C1 segment of cervical spinal cord (tissue), 14 donors: ENCODE measurements around the gene CMC4.

Experiments
- DNase-seq, 14 donors: peaks; one replicate each; lab custom pipeline; 2025; lab: John Stamatoyannopoulos, UW

Gene CMC4, protein sequence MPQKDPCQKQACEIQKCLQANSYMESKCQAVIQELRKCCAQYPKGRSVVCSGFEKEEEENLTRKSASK

DNA sequence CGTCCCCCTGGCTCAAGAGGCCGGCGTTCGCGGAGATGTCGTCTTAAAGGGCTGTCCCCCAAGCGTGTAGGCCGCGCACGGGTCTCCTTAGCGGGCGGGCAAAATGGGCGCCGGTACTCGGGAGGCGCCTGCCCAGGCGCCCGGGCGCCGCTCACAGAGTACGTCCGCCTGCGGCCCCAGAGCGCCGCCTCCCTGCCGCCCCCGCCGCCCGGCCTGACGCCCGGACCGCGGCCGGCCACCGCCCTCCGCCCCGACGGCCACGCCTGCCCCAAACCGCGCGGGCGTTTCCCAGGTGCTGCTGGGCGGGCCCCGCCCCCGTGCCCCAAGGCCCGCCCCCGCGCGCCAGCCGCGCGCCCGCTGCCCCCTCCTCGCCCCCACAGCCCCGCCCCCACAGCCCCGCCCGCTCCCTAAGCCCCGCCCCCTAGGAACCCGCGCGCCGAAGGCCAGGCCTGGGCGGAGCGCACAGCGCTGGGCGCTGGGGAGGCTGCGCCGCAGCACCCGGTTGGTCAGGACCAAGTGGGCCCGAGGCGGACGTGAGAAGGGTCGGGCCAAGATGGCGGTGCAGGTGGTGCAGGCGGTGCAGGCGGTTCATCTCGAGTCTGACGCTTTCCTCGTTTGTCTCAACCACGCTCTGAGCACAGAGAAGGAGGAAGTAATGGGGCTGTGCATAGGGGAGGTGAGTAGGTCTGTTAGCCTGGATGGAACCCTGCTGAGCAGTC lies at the start of gene CMC4, which contains the start of the genes BRCC3 and MTCP1:
Gene CMC4, minus strand, starts transcription at position 162 of the 719 bp plus-strand sequence. CDS start 7,113 bp downstream, outside the sequence.
Gene BRCC3, plus strand, starts transcription at position 534 of the 719 bp plus-strand sequence. Its CDS starts 20 bp downstream, at position 554.
Gene MTCP1, minus strand, starts transcription at position 162 of the 719 bp plus-strand sequence. CDS start 5,126 bp downstream, outside the sequence.
- DNase-seq: peak in 13 of 14 donors; percentile 8 to 82 (median 65)

DNA sequence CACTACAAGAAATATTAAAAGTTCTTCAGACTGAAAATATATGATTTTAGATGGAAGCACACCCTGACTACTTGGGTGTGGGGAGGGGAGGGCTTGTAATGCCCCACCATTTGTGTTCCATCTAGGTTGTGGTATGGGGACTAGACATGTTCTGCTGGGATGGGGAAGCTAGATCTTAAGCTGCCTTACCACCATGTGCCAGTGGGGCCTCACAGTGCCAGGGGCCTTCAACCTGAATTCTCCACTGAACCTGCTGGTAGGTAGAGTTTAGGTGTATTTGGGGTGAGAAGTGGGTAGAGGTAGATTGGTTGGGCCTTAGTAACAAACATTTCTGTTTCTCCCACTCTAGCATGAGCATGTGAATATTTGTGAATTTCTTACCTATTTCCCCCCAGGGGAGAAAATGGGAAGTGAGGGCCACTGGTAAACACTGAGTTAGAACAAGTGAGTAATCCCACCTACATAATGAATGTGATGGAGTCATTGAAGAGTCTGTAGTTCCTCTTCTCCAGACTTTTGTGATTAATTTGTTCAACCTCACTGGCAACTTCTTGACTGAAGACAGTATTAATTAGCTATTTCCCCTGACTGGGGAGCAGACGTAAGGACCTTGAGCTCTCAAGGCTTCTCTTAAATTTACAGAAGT lies 44.4 kb upstream of the CMC4 start:
- DNase-seq: no peak

DNA sequence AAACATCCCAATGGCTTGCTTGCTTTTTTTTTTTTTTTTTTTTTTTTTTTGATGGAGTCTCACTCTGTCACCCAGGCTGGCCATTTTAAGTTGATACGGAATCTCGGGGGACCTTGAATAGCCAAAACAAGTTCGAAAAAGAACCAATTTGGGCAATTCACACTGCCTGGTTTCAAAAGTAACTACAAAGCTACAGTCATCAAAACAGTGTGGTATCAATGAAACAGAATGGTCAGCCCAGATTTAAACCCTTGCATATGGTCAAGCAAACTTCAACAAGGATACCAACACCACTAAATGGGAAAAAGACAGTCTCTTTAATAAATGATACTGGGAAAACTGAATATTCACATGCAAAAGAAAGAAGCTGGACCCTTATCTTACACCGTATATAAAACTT lies 42.2 kb upstream of the CMC4 start:
- DNase-seq: no peak

DNA sequence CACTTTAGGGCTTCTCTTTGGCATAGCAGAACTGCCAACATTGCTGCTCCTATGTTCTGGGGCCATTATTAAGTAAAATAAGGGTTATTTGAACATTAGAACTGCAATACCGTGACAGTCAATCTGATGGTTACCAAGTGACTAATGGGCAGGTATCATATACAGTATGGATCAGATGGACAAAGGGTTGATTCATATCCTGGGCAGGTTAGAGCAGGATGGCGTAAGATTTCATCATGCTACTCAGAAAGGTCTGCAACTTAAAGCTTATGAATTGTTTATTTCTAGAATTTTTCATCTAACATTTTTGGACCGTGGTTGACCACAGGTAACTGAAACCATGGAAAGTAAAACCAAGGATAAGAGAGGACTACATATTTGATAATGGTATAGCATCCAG lies 41.2 kb upstream of the CMC4 start:
- no peak for DNase-seq

DNA sequence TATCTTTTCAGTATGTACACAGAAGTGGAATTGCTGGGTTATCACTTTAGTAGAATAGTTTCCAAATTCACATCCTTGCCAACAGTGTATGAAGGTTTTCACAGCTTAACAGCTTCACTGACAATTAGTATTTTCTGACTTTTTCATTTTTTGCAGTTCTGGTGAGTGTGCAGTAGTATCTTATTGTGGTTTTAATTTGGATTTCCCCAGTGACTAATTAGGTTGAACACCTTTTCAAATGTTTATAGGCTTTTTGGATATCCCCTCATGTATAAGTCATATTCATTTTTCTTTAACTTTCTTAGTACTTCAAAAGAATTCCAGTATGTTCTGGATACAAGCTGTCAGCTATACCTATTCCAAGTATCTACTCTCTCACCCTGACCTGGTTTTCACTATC lies 37.5 kb upstream of the CMC4 start:
- no peak for DNase-seq

DNA sequence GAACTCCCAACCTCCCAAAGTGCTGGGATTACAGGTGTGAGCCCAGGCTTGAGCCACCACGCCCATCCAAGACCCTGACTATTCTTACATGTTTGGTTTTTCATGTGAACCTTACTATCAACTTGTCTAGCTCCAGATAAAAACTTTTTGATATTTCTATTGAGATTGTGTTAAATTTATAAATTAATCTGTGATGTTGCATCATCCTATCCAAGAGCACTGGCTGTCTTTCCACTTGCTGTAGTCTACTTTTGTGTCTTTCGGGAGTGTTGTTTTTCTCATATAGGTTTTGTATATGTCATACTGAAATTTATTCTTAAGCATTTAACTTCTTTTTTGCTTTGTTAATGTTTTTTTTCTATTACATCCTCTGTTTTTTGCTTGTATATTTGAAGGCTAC lies 35.0 kb upstream of the CMC4 start:
- DNase-seq: no peak

DNA sequence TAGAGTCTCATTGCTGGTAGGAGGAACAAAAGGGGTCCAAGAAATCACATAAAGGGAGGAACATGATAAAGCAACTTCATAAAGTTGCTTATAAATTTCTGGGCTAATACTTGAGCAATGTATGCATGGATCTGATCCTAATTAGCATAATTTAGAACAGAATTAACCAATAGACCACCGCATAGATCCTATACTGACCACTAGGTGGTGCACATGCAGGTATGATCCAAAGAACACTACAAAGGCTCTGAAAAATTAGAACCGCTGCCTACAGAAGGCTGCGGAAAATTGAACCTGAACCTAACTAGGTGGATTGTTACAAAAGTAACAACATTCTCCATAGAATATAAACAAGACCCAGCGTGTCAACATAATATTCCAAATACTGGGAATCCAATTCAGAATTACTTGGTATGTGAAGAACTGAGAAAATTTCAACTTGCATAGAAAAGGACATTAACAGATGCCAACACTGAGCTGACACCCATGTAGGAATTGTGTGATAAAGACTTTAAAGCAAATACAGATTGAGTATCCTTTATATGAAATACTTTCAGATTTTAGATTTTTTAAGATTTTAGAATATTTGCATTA lies 23.6 kb upstream of the CMC4 start:
- peak in 1 of 14 donors; percentile 4 for DNase-seq

DNA sequence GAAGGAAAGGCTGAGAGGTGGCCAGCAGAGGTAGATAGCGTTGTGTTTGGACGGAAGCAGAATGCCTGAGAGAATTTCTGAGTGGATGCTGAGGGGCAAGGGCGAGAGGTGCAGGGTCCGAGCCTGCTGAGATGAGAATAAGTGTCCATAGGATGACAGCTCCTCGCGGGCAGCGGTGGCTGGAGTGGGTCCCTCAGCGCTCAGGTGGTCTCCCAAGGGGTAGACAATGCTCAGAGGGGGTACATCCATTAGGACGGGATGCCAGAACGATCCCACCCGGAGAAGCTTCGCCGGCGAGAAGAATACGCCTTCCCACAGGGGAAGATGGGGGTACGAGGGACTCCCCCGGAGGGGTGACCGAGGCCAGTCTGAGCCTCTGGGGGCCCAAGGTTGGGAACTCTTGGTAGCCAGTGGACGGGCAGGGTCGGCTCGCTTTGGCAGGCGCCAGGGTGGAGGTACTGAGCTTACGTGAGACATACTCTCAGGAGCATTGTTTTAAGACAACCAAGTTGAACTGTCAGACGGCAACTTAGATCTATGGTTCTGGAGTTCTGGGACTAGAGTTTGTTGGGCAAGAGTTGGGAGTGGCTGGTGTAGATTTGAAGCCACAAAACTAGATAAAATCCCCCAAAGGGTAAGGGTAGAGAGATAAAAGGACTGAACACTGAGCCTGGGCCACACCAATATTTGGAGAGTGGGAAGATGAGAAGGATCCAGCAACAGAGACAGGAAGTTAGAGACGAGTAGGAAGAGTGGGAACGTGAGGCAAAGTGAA lies 16.2 kb upstream of the CMC4 start:
- no peak for DNase-seq

DNA sequence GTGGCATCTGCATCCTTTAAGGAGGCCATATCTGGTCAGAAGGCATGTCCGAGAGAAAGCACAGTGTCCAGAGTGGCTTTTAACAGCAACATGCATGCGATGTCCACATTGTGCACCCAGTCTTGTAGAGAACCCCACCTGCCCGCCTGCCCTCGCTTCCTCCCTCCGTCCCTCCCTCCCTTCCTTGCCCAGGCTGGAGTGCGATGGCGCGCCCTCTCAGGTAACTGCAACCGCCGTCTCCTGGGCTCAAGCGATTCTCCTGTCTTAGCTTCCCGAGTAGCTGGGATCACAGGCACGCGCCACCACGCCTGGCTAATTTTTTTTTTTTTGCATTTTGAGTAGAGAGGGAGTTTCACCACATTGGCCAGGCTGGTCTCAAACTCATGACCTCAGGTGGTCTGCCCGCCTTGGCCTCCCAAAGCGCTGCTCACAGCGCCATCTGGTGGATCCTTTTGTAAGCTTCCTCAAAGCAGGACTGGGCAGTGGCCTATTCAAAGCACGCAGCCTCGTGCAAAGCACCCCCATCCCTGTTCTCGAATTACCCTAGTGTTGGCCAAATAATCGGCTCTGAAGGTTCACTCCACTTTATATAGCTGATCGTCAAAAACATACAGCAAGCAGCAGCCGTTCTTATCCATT lies 15.4 kb upstream of the CMC4 start:
- DNase-seq: no peak

DNA sequence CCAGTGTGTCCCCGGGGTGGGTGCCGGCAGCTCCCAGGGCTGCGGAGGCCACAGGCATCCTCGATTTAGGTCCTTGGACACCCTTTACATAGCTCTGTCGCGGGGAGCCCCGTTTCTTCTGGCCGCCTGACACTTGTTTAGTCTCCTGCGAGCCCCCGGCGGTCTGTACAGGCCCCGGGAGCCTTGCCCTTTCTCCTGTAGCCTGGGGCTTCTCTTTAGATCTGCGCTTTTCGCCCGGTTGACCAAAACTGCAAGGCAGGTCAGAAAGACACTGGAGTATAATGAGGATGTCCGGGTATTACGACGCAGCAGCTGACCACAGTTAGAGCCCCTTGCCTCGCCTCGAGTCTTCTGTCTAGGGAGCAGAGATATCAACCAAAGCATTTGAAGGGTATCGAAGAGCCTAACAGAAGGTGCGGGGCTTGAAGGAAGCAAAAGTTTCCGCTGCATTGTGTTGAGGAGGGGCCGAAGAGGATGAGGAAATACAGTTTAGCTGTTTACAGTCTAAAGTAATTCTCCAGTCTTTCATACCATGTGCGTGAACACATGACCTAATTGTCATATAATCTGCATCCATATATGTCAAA lies 851 bp upstream of the CMC4 start:
- DNase-seq: peak in 1 of 14 donors; percentile 71

DNA sequence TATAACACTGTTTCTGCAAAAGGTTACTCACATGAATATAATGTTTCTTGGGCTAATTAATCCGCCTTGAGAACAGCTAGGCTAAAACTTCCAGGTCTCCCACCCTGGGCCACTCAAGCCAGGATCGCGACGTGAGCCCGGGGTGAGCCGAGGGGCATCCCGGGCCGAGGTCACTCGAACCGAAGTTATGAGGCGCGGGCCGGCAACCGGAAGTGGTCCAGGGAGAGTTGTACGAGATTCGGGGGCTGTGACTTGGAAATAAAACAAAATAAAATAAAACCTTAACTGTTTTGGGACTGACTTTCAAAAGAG lies 317 bp downstream of the CMC4 start:
- no peak for DNase-seq

DNA sequence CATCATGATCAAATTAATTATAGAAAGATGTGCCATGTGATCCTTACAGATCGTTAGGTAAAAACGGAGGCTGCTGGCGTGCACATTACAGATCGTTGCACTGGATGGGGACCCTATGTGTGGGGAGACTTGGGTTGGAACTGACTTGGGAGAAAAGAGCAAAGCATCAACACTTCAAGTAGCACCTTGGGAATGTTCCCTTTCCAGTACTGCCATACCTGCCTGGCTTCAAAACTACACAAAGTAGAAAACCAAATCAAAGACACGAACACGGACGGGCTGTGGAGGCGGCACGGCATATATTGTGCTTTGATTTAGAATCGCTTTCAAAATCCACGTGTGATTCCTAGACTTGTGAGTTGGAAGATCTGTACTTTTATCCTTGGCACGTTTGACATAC lies 898 bp downstream of the CMC4 start:
- no peak for DNase-seq

DNA sequence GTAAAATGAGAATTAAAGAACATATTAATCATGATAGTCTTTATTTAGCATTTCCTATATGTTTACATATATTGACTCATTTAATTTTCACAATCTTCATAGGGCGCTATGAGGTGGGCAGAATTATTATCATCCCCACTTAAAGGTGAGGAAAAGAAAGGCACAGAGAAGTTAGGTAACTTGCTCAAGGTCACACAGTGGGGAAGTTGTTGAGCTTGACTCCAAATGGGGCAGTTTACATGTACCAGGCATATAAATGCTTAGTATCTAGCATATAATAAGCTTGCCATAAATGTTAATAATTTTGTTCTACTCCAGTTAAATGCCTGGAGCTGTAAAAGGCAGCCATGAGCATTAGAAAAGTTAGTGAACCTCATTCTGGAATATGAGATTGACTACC lies 1.5 kb downstream of the CMC4 start:
- no peak for DNase-seq

DNA sequence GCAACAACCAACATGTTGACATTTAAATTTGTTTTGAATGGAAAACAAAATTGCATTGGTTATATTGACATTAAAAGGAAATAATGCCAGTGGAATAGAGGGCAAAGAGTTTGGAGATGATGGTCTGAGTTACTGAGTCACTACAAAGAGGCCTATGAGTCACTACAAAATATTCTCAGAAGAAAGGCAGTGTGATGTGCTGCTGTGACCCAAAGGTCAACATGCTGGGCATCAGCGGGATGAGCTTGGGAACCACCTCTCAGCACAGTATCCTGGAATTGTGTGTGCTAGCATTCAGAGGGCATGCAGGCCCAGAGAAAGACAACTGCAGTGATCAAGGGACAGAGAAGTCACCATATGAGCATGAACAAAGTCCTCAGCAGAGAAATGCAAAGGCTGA lies 2.8 kb downstream of the CMC4 start:
- DNase-seq: peak in 1 of 14 donors; percentile 6

DNA sequence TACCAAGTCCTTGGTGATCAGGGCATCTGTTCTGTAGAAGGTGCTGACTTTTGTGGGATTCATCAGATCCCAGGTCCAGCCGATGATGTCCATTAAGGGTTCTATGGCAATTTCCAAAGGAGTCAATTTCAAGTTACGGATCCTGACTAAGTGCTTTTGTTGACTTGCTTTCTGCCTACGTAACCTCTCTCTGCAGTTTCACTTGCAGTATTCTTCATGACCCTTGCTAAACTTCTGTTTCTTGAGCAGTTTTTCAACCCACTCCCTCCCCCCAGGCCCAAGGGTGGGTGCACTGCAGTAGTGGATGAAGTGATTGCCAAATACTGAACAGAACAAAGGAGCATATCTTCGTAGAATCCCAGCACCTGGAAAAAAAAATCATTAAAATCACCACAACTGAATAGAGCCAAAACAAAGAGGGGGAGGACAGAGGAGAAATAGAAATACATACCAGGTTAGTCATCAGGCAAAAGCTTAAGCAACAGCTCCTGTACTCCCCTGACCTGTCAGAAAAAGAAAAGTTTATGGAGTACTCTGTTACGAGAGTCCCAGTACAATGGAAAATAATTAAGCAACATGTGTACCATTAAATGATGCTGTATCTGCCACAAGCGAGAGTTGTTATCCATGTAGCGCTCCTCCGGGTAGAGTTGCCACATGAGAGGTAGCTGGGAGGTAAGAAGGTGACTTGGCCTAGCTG lies 5.8 kb downstream of the CMC4 start:
- DNase-seq: no peak

DNA sequence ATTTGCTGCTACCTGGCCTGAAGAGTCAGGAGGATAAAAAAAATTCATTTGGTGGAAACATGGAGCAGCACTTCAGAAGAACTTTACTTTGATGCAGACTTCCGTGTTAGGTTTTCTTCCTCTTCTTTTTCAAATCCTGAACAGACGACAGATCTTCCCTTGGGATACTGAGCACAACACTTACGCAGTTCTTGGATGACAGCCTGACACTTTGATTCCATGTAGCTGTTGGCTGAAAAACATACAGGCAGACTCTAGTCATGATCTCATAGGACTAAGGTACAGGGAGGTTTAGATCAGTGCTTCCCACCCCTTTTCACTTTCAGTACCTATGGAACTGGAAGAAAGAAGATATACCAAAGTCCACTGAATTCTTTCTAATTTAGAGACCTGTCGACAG lies 9.2 kb downstream of the CMC4 start:
- DNase-seq: no peak

DNA sequence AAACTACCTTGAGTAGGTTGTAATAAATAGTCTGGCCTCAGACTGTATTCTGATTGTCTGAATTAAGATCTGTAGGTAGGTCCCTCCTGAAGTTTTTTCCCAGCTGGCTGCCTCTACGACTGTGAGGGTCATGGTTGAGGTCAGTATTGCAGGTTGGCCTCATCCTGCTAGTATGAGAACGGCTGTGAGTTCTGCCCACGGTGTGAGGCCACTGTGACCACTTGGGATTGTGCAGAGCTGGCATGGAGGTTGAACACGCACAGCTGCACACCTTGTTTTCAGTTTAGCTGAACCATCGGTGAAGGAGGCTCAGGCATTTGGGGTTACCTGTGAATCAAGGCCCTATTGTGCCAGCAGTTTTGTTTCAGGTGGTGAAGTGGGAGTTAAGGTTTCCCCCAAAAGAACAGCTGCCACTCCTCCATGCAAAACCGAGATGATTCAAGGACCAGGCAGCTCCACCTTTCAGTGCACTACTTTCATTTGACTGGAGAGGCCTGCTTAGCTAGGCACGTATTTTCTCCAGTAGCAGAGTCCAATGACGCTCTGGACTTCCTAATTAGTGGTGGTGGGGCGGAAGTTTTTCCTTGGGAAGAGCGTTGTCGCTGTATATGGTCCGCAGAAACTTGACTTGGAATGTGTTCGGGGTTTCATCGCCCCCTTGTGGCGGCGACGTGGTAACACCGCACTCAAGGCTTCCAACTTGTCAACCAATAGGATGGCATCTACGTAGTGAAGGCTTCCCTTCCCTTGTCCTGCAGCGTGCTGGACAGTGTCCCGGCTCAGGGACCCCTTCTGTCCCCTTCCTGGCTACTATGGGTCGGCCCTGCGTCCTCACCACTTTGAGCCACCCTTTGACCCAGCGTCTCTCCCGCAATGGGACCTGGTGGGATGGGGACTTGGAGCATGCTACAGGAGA lies 13.8 kb downstream of the CMC4 start:
- peak in 10 of 14 donors; percentile 2 to 51 (median 21) for DNase-seq

DNA sequence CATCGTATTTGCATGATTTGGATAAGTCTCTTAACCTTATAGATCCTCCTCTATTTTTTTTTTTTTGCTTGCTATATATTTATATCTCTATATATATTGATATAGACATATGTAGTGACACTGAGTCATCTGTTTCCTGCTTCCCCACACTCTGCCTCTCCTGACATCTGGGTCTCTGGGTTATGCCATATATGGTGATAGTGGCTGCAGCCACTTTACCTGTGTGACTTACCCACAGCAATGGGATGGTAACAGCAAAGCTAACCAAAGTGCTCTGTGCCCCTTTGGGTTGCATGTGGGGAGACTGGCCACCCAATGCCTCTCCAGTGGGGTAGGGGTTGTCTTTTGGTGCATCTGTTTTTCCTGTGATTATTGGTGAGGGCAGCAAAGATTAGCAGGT lies 14.5 kb downstream of the CMC4 start:
- DNase-seq: no peak

DNA sequence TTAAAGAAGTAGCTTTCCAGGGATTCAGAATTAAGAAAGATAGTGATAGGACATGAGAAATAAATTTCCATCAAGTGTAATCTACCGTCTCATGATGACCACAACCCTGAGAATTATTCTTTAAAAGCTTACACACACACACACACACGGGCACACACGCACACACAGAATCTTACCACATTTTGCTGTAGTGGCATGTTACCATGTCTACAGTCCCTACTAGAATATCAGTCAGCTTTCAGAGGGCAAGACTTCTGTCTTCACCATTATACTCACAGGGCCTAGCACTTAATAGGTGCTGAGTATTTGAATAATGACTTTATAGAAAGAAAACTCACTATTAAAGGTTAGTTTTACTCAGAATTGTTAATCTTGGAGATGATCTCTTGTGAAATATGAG lies 15.4 kb downstream of the CMC4 start:
- no peak for DNase-seq
